Stomach (tissue), 4 donors: ENCODE measurements around the gene C12orf76.
"Not testable (repeated sequence)": the region's sequence is repeated elsewhere in the genome, so short reads cannot be mapped to it uniquely, and the experiment has no call there.

ENCODE experiments used
- EP300 ChIP-seq: sonication (generic); formaldehyde crosslinking; IDR thresholded peaks from one replicate; pipeline ENCODE4 v1.6.1; 2017; ENCODE audit warnings: antibody characterized with exemption
- POLR2A ChIP-seq, 4 donors: fragments of 450-650 bp; IDR thresholded peaks; one replicate each; pipeline ENCODE4 v1.6.1; 2016; ENCODE audit warnings: antibody characterized with exemption in 4 of 4, control low read depth in 2 of 4, mild to moderate bottlenecking in 1 of 4, moderate library complexity in 1 of 4
- POLR2AphosphoS5 ChIP-seq, 3 donors: sonication (generic); formaldehyde crosslinking; IDR thresholded peaks; one replicate each; pipeline ENCODE4 v1.6.1; 2016; ENCODE audit warnings: antibody characterized with exemption in 3 of 3
- TF ChIP-seq, protein P1 (sequence below), 7 experiments: fragments of 450-650 bp in 4 of 7; fragments of 200-600 bp in 3 of 7; sonication (generic) in 3 of 7; IDR thresholded peaks; one replicate each; pipeline ENCODE4 v1.5.1; 2016 to 2019; ENCODE audit warnings: antibody characterized with exemption in 7 of 7, control low read depth in 2 of 7, mild to moderate bottlenecking in 1 of 7

DNA sequence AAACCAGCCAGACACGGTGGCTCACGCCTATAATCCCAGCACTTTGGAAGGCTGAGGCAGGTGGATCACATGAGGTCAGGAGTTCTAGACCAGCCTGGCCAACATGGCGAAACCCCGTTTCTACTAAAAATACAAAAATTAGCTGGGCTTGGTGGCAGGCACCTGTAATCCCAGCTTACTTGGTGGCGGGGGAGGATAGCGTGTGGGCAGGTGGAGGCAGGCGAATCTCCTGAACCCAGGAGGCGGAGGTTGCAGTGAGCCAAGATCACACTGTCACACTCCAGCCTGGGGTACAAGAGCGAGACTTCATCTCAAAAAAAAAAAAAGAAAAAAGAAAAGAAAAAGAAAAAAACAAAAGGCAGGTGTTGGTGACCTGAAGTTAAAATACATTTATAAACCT, 24.3 kb upstream of the C12orf76 start:
- TF ChIP-seq, protein P1, sequence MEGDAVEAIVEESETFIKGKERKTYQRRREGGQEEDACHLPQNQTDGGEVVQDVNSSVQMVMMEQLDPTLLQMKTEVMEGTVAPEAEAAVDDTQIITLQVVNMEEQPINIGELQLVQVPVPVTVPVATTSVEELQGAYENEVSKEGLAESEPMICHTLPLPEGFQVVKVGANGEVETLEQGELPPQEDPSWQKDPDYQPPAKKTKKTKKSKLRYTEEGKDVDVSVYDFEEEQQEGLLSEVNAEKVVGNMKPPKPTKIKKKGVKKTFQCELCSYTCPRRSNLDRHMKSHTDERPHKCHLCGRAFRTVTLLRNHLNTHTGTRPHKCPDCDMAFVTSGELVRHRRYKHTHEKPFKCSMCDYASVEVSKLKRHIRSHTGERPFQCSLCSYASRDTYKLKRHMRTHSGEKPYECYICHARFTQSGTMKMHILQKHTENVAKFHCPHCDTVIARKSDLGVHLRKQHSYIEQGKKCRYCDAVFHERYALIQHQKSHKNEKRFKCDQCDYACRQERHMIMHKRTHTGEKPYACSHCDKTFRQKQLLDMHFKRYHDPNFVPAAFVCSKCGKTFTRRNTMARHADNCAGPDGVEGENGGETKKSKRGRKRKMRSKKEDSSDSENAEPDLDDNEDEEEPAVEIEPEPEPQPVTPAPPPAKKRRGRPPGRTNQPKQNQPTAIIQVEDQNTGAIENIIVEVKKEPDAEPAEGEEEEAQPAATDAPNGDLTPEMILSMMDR (IDR thresholded peaks at IDR 0.05): not testable (repeated sequence)
- TF ChIP-seq POLR2AphosphoS5 (IDR thresholded peaks at IDR 0.05); POLR2A (IDR thresholded peaks at IDR 0.05); EP300: not testable (repeated sequence)
